Limb (tissue), 2 donors: ENCODE results near the gene API5.
A peak's percentile ranks its signal among the peaks of the same experiment; 100 is the strongest.
"Not testable (repeated sequence)": the region's sequence is repeated elsewhere in the genome, so short reads cannot be mapped to it uniquely, and the experiment has no call there.

Experiments used
- DNase-seq, 2 donors: peaks; one replicate each; pipeline ENCODE4 v3.0.0-alpha.2; 2016; ENCODE audit errors: extremely low spot score in 2 of 2

API5 gene

GRCh38 chr11:43311791-43312607 lies at the start of gene API5:
Gene API5 (plus strand): TSS chr11:43311996. CDS start chr11:43312128, 132 bp downstream.
- DNase-seq = peak; percentile 94 to 95

DNA sequence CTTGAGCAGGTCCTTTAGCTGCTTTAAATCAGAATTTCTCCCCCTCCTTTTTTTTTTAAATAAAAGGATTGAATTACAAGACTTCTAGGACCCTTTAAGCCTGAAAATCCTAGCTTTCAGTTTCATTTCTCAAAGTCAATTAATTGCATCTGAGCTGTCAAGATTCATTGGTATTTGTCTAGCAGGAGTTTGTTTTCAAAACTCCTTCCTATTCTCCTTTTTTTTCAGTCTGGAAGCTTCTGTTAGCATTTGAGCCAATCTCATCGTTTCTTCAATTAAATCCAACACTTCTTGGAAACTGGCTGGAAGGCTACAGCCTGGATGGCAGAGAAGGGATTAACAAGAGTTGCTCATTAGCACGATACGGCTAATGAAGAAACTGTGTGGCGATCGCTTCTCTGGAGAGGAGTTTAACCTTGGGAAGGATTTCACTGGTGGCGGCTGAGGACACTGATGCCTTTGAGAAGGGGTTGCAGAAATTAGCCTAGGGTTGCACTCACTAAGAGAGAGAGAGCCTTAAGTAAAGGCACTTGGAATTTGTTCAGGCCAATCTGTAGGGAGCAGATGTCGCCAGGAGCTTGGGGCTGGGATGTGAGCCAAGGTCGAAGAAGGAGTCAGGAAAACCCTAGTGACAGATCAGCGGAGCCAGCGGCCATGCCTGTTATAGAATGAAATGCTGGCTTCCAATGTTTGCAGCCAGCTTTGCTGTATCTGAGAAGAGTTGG lies 43.8 kb upstream of the API5 start:
- no peak for DNase-seq

GRCh38 chr11:43268786-43269185 lies 43.0 kb upstream of the API5 start:
- no peak for DNase-seq

- peak in 1 of 2 donors; percentile 38 for DNase-seq
Observed at GRCh38 chr11:43269254-43269918, 42.4 kb upstream of the API5 start.

DNA sequence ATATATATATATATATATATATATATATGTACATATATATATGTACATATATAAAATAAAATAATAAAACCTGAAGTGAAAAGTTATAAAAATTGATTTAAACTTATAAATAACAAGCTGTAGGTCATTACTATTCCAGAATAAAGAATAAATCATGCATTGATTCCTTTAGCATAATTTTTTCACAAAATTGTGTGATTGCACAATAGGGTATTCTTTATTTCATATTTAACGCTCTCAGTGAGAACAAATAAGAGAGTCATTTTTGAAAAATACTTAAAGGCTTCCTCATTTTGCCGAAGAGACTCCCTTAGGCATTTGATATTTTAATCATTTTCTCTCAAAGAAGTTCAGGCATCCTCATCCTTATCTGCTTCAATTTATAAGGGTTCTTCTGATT lies 41.3 kb upstream of the API5 start:
- no peak for DNase-seq

GRCh38 chr11:43278193-43278956 lies 33.4 kb upstream of the API5 start:
- DNase-seq = peak; percentile 42 to 57

- DNase-seq = peak; percentile 37 to 71
Observed at GRCh38 chr11:43282607-43283440, 29.0 kb upstream of the API5 start.

DNA sequence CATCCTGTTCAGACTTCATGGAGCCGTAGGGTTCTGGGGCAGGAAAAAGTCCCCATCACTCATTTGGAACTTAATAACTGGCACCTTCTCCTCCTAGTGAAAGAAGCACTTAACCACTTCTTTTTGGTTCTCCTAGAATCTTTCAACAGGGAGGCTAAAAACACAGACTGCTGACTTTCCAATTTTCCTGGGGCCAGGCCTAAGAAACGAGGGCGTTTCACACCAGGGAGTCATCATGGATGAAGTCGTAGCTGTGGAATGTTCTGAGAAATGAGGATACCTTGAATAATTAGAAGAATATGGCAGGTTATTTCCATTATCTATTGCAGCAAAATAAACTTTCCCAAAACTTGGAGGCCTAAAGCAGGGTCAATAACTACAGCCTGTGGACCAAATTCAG lies 26.0 kb upstream of the API5 start:
- DNase-seq = no peak

DNA sequence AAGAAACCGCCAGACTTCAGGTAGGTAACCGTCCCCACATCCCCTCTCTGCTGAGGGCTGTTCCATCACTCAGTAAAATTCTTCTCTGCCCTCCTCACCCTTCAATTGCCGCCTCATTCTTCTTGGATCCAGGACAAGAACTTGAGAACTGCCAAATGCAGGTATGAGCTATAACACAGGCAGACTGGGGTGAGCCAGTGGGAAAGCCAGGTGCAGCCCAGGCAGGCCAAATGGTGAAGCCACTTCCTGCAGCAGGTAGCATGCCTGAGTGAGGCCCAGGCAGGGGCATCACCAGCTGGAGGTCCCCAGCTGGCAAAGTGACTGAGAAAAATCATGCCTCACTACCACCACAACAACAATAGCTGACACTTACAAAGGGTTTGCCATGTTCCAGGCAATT lies 22.4 kb upstream of the API5 start:
- no peak for DNase-seq

DNA sequence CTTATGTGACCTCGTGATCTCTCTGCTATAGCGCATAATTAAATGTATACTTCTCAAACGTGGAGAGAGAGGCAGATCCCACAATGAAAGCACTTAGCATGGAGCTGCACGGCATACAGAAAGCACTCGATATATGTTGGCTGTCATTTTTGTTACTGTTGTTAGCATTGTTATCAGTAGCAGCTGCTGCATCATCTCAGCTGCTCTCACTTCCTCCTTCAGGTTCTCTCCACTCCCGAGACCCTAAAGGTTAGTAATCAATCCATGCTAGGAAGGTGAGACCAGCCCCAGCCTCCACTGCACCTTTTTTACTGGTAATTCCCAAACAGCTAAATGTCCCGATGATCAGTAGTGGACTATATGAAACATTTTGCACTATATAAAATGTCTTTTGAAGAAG lies 13.4 kb upstream of the API5 start:
- DNase-seq = no peak

- DNase-seq = no peak
Observed at GRCh38 chr11:43315966-43316365, 4.2 kb downstream of the API5 start.

- no peak for DNase-seq
Observed at GRCh38 chr11:43316451-43316850, 4.7 kb downstream of the API5 start.

- DNase-seq = no peak
Observed at GRCh38 chr11:43327987-43328386, 16.2 kb downstream of the API5 start.

- DNase-seq = no peak
Observed at GRCh38 chr11:43328482-43328881, 16.7 kb downstream of the API5 start.

- DNase-seq = no peak
Observed at GRCh38 chr11:43341159-43341558, 29.4 kb downstream of the API5 start.

DNA sequence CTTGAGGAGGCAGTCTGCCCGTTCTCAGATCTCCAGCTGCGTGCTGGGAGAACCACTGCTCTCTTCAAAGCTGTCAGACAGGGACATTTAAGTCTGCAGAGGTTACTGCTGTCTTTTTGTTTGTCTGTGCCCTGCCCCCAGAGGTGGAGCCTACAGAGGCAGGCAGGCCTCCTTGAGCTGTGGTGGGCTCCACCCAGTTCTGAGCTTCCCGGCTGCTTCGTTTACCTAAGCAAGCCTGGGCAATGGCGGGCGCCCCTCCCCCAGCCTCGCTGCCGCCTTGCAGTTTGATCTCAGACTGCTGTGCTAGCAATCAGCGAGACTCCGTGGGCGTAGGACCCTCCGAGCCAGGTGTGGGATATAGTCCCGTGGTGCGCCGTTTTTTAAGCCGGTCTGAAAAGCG lies 39.6 kb downstream of the API5 start:
- not testable (repeated sequence) for DNase-seq

GRCh38 chr11:43354311-43354710 lies 42.5 kb downstream of the API5 start:
- no peak for DNase-seq

DNA sequence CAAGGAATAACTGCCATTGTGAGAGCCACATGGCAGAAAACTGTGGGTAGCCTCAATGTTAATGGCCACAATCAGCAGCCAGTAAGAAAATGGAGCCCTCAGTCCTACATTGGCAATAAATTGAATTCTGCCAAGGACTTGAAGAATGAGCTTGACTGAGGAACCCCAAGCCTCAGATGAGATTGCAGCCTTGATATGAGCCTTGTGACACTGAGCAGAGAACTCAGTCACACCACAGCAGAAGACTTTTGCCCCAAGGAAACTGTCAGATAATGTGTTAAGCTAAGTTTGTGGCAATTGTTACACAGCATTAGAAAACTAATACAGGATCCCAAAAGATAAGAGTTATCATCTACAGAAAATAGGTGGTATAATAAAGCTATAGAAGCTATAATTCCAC lies 44.5 kb downstream of the API5 start:
- no peak for DNase-seq

DNA sequence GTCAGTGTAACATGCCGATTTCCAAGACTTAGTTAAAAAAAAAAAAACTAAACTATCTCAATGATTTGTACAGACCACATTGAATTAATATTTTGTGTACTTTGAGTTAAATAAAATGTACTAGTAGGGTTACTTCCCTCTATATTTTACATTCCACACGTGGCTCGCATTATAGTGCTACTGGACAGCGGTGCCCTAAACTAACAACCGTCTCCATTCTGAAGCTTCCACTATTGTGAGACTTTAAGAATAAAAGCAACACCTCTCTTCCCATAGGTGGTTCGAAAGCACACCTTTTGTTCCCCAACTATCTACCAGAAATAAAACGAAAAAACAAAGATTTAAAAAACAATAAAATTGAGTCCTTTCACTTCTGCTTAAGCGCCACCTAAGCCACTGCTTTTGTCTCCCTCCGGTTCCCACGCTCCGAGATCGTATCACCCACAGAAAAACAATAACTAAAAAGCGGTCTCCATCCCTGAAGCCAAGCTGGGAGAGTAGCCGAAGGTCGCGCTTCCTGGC lies 46.5 kb downstream of the API5 start:
- no peak for DNase-seq

- peak; percentile 95 to 96 for DNase-seq
Observed at GRCh38 chr11:43358801-43359421, 47.1 kb downstream of the API5 start, which contains the start of gene TTC17. Gene TTC17 (plus strand): TSS chr11:43358920. CDS start chr11:43358955, 35 bp downstream.
